ENCODE measurements around the gene TIAM2.

The TIAM2 gene

DNA sequence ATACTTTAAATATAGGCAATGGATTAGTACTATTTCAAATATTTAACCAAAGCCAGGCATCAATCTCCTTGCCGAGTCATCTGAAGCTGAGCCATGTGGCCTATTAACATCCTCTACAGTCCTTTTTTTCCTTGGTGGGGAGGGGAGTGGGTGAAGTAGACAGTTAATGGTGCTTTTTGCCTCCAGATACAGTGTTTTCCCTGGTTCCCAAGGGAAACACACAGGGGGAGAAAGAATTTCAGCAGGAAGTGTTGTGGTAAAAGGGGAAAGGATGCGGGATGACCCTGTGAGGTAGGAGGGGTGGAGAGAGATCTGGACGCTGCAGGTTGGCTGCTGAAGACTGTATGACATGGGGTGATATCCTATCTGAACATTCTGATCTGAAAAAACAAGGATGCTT is 278.3 kb downstream of the TIAM2 start:
- no peaks in the 10 kb centered on the region for H3K27me3 ChIP-seq (ENCODE audit: insufficient read depth, poor library complexity, severe bottlenecking)
- H3K27ac ChIP-seq (replicated peaks), result no peak overlapping the region
- no peak for DNase-seq (ENCODE audit: low read depth in 1 of 2, low spot score in 1 of 2)
- H3K4me3 ChIP-seq (replicated peaks; ENCODE audit: insufficient read depth, low read length), result no peak overlapping the region
- TF ChIP-seq, protein P1, sequence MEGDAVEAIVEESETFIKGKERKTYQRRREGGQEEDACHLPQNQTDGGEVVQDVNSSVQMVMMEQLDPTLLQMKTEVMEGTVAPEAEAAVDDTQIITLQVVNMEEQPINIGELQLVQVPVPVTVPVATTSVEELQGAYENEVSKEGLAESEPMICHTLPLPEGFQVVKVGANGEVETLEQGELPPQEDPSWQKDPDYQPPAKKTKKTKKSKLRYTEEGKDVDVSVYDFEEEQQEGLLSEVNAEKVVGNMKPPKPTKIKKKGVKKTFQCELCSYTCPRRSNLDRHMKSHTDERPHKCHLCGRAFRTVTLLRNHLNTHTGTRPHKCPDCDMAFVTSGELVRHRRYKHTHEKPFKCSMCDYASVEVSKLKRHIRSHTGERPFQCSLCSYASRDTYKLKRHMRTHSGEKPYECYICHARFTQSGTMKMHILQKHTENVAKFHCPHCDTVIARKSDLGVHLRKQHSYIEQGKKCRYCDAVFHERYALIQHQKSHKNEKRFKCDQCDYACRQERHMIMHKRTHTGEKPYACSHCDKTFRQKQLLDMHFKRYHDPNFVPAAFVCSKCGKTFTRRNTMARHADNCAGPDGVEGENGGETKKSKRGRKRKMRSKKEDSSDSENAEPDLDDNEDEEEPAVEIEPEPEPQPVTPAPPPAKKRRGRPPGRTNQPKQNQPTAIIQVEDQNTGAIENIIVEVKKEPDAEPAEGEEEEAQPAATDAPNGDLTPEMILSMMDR (IDR thresholded peaks at IDR 0.05; ENCODE audit: insufficient read depth, low read length), result no peak
- TF ChIP-seq POLR2AphosphoS5 (IDR thresholded peaks at IDR 0.05; ENCODE audit: low read depth) (no peak), GABPA (IDR thresholded peaks at IDR 0.05; ENCODE audit: low read depth) (no peak), REST (IDR thresholded peaks at IDR 0.05; ENCODE audit: insufficient replicate concordance, low read depth) (no peak), SPI1 (IDR thresholded peaks at IDR 0.05; ENCODE audit: borderline replicate concordance, low read depth) (no peak)

- Histone ChIP-seq H3K27me3 (ENCODE audit: insufficient read depth, poor library complexity, severe bottlenecking) (no peaks in the 10 kb centered on the region), H3K27ac (replicated peaks) (no peak overlapping the region), H3K4me3 (replicated peaks; ENCODE audit: insufficient read depth, low read length) (no peak overlapping the region)
- TF ChIP-seq REST (IDR thresholded peaks at IDR 0.05; ENCODE audit: insufficient replicate concordance, low read depth) (no peak), GABPA (IDR thresholded peaks at IDR 0.05; ENCODE audit: low read depth) (no peak), POLR2AphosphoS5 (IDR thresholded peaks at IDR 0.05; ENCODE audit: low read depth) (no peak), SPI1 (IDR thresholded peaks at IDR 0.05; ENCODE audit: borderline replicate concordance, low read depth) (no peak)
- TF ChIP-seq, protein P1 (IDR thresholded peaks at IDR 0.05; ENCODE audit: insufficient read depth, low read length), result no peak
- DNase-seq (ENCODE audit: low read depth in 1 of 2, low spot score in 1 of 2), result no peak
These were observed 279.0 kb downstream of the TIAM2 start for GRCh38 chr6:155274106-155274505.

DNA sequence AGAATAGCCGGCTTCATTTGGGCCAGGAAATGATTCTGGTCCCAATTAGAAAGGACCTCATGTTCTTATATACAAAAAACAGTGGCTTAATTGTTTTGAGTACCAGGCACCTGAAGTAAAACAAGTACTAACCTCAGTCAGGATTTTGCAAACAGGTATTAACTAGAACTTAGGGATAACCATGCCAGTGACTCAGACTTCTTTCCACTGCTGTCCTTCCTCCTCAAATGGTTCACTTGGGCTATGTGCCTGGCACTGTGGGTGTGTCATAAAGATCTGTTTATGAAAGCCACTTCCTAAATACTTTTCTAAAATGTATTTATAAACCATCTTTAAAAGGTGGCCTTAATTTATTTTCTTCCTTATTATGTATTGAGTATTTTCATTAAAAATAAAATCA is 279.4 kb downstream of the TIAM2 start:
- H3K4me3 ChIP-seq (replicated peaks; ENCODE audit: insufficient read depth, low read length), result no peak overlapping the region
- no peak overlapping the region for H3K27ac ChIP-seq (replicated peaks)
- TF ChIP-seq, protein P1 (IDR thresholded peaks at IDR 0.05; ENCODE audit: insufficient read depth, low read length), result no peak
- no peak for TF ChIP-seq GABPA (IDR thresholded peaks at IDR 0.05; ENCODE audit: low read depth)
- TF ChIP-seq SPI1 (IDR thresholded peaks at IDR 0.05; ENCODE audit: borderline replicate concordance, low read depth), result no peak
- TF ChIP-seq REST (IDR thresholded peaks at IDR 0.05; ENCODE audit: insufficient replicate concordance, low read depth), result no peak
- no peak for TF ChIP-seq POLR2AphosphoS5 (IDR thresholded peaks at IDR 0.05; ENCODE audit: low read depth)
- DNase-seq (ENCODE audit: low read depth in 1 of 2, low spot score in 1 of 2), result no peak
- H3K27me3 ChIP-seq (ENCODE audit: insufficient read depth, poor library complexity, severe bottlenecking), result no peaks in the 10 kb centered on the region
